SK-N-SH treated with all-trans-retinoic acid at 6 μM for 48 hours (cell line): ENCODE data around the gene DDX46.

Source experiments
- ATAC-seq: fragments of 200-7000 bp; cut with Tn5 transposase; 3 replicates; pipeline ENCODE4 v1.9.1; 2020; ENCODE audit warnings: mild to moderate bottlenecking, moderate library complexity
- BACH2 ChIP-seq: fragments of 250-450 bp; sonication (Bioruptor Pico); IDR thresholded peaks from 2 replicates; pipeline ENCODE4 v1.9.0; 2021; ENCODE audit warnings: mild to moderate bottlenecking, borderline replicate concordance
- CREB5 ChIP-seq: fragments of 250-450 bp; sonication (Bioruptor Pico); IDR thresholded peaks from 2 replicates; pipeline ENCODE4 v1.5.1; 2020; ENCODE audit warnings: low read depth, mild to moderate bottlenecking, moderate library complexity
- CSRNP3 ChIP-seq: fragments of 250-450 bp; sonication (Bioruptor Pico); IDR thresholded peaks from 2 replicates; pipeline ENCODE4 v1.5.1; 2021; ENCODE audit warnings: mild to moderate bottlenecking, moderate library complexity
- ESRRG ChIP-seq: fragments of 250-450 bp; sonication (Bioruptor Pico); IDR thresholded peaks from 2 replicates; pipeline ENCODE4 v1.6.1; 2021; ENCODE audit warnings: mild to moderate bottlenecking
- GLIS3 ChIP-seq: fragments of 250-450 bp; sonication (Bioruptor Pico); IDR thresholded peaks from 2 replicates; pipeline ENCODE4 v1.5.0; 2020; ENCODE audit warnings: mild to moderate bottlenecking, moderate library complexity
- ISL1 ChIP-seq: fragments of 250-450 bp; sonication (Bioruptor Pico); IDR thresholded peaks from 2 replicates; pipeline ENCODE4 v2.1.2; 2022; ENCODE audit warnings: mild to moderate bottlenecking, moderate library complexity
- OSR1 ChIP-seq: fragments of 250-450 bp; sonication (Bioruptor Pico); IDR thresholded peaks from 2 replicates; pipeline ENCODE4 v1.8.0; 2022; ENCODE audit warnings: moderate library complexity, mild to moderate bottlenecking, inconsistent platforms
- PATZ1 ChIP-seq: fragments of 250-450 bp; sonication (Bioruptor Pico); IDR thresholded peaks from 2 replicates; pipeline ENCODE4 v1.8.0; 2020; ENCODE audit warnings: mild to moderate bottlenecking, moderate library complexity, borderline replicate concordance
- POU6F1 ChIP-seq: fragments of 250-450 bp; sonication (Bioruptor Pico); IDR thresholded peaks from 2 replicates; pipeline ENCODE4 v1.8.0; 2021; ENCODE audit warnings: low read depth, mild to moderate bottlenecking, moderate library complexity, borderline replicate concordance
- TSHZ2 ChIP-seq: fragments of 250-450 bp; sonication (Bioruptor Pico); IDR thresholded peaks from 2 replicates; pipeline ENCODE4 v1.5.0; 2020; ENCODE audit warnings: mild to moderate bottlenecking, moderate library complexity
- ZC3H10 ChIP-seq: fragments of 250-450 bp; sonication (Bioruptor Pico); IDR thresholded peaks from 2 replicates; pipeline ENCODE4 v1.5.1; 2021; ENCODE audit warnings: mild to moderate bottlenecking, moderate library complexity
- ZFP3 ChIP-seq: fragments of 250-450 bp; sonication (Bioruptor Pico); IDR thresholded peaks from 2 replicates; pipeline ENCODE4 v1.5.0; 2020; ENCODE audit warnings: mild to moderate bottlenecking, moderate library complexity
- ZFP30 ChIP-seq: fragments of 450-650 bp; formaldehyde crosslinking; IDR thresholded peaks from 2 replicates; pipeline ENCODE4 v1.5.0; 2022; ENCODE audit warnings: mild to moderate bottlenecking, moderate library complexity
- ZNF70 ChIP-seq: fragments of 450-650 bp; formaldehyde crosslinking; IDR thresholded peaks from 2 replicates; pipeline ENCODE4 v1.5.0; 2020; ENCODE audit warnings: mild to moderate bottlenecking, moderate library complexity
- ZNF8 ChIP-seq: fragments of 450-650 bp; formaldehyde crosslinking; IDR thresholded peaks from 2 replicates; pipeline ENCODE4 v1.5.0; 2020; ENCODE audit warnings: mild to moderate bottlenecking, moderate library complexity

DDX46 gene

GRCh38 chr5:134879456-134879855, 120.9 kb downstream of the DDX46 start:
- no peak for TF ChIP-seq GLIS3 (CRISPR knock-in tag)
- no peak for TF ChIP-seq ESRRG (CRISPR knock-in tag)
- TF ChIP-seq PATZ1: no peak
- TF ChIP-seq CSRNP3 (CRISPR knock-in tag): no peak
- no peak for TF ChIP-seq ZC3H10 (CRISPR knock-in tag)
- TF ChIP-seq ZNF8 (CRISPR knock-in tag): no peak
- no peak for TF ChIP-seq ZFP3
- TF ChIP-seq TSHZ2 (CRISPR knock-in tag): no peak
- no peak for TF ChIP-seq ZNF70 (CRISPR knock-in tag)
- TF ChIP-seq CREB5 (CRISPR knock-in tag): no peak
- TF ChIP-seq ZFP30: no peak
- no peak for TF ChIP-seq ISL1 (CRISPR knock-in tag)
- no peak for TF ChIP-seq OSR1
- no peak for TF ChIP-seq BACH2
- no peak for TF ChIP-seq POU6F1
- TF ChIP-seq, all 23 proteins: peak for 0
- ATAC-seq: no peak
